ENCODE data around the gene SNX11.

DNA sequence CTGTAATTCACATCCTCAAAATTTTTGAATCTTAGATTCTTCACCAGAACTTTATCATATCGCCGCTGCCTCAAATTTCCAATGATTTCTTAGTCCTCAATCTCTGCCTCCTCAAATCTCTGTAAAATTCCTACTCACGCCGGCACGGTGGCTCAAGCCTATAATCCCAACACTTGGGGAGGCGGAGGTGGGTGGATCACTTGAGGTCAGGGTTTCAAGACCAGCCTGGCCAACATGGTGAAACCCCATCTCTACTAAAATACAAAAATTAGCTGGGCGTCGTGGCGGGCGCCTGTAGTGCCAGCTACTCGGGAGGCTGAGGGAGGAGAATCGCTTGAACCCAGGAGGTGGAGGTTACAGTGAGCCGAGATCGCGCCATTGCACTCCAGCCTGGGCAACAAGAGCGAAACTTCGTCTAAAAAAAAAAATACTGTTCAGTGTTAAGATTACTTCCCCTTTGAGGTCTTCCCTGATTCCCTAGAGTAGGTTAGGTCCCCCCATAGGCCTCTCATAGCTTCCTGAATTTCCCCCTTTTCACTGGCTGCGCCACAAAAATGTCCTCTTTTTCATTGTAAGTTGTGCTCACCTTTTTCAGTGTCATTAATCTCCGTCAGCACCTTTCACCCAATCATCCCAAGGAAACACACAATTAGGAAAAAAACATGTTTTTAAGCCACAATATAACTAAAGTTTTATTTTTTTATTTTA lies 5.4 kb upstream of the SNX11 start:
- TF ChIP-seq, protein P1, sequence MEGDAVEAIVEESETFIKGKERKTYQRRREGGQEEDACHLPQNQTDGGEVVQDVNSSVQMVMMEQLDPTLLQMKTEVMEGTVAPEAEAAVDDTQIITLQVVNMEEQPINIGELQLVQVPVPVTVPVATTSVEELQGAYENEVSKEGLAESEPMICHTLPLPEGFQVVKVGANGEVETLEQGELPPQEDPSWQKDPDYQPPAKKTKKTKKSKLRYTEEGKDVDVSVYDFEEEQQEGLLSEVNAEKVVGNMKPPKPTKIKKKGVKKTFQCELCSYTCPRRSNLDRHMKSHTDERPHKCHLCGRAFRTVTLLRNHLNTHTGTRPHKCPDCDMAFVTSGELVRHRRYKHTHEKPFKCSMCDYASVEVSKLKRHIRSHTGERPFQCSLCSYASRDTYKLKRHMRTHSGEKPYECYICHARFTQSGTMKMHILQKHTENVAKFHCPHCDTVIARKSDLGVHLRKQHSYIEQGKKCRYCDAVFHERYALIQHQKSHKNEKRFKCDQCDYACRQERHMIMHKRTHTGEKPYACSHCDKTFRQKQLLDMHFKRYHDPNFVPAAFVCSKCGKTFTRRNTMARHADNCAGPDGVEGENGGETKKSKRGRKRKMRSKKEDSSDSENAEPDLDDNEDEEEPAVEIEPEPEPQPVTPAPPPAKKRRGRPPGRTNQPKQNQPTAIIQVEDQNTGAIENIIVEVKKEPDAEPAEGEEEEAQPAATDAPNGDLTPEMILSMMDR (conservative IDR thresholded peaks at IDR 0.05 in 1 of 2, IDR thresholded peaks at IDR 0.05 in 1 of 2; ENCODE audit: low read depth in 1 of 2, low read length in 2 of 2) = no peak
- no peak for TF ChIP-seq EZH2 (IDR thresholded peaks at IDR 0.05; ENCODE audit: low read length, missing control alignments)
